Heart left ventricle (tissue), 16 donors: ENCODE measurements around the gene DNAJC10. TPM values are rescaled to one million over a fixed set of nuclear protein-coding genes. Genes with fewer than 3 reads are reported as not detected.
A peak's percentile ranks its signal among the peaks of the same experiment; 100 is the strongest.
"Not testable (repeated sequence)": the region's sequence is repeated elsewhere in the genome, so short reads cannot be mapped to it uniquely, and the experiment has no call there.

ENCODE experiments used
- ATAC-seq, 4 donors: fragments of 200-7000 bp; cut with Tn5 transposase; one replicate each; pipeline ENCODE4 v1.9.1; 2020 to 2022; ENCODE audit warnings: moderate library complexity in 4 of 4, mild to moderate bottlenecking in 3 of 4, moderate number of reproducible peaks in 1 of 4
- DNase-seq, 5 donors: peaks; one replicate each; pipeline ENCODE4 v3.0.0-alpha.2; 2020
- H3K27ac ChIP-seq, 12 donors: fragments of 200-600 bp; sonication (generic) in 4 of 12; one replicate each; pipeline versions ENCODE4 v1.5.0 to v1.8.0; 2016 to 2022; ENCODE audit warnings: mild to moderate bottlenecking in 2 of 12
- H3K27me3 ChIP-seq, 9 donors: fragments of 200-600 bp; sonication (generic) in 2 of 9; one replicate each; pipeline versions ENCODE4 v1.5.1 to v1.8.0; 2016 to 2022; ENCODE audit warnings: mild to moderate bottlenecking in 3 of 9
- H3K36me3 ChIP-seq, 9 donors: fragments of 200-600 bp; sonication (generic) in 2 of 9; one replicate each; pipeline versions ENCODE4 v1.5.0 to v1.8.0; 2018 to 2022; ENCODE audit warnings: mild to moderate bottlenecking in 2 of 9
- H3K4me1 ChIP-seq, 12 donors: fragments of 200-600 bp; sonication (generic) in 4 of 12; one replicate each; pipeline versions ENCODE4 v1.5.0 to v1.8.0; 2016 to 2022; ENCODE audit warnings: mild to moderate bottlenecking in 3 of 12
- H3K4me3 ChIP-seq, 12 donors: fragments of 200-600 bp; sonication (generic) in 4 of 12; one replicate each; pipeline versions ENCODE4 v1.5.0 to v1.8.0; 2017 to 2022; ENCODE audit warnings: mild to moderate bottlenecking in 9 of 12, moderate library complexity in 4 of 12
- H3K9me3 ChIP-seq, 12 donors: fragments of 200-600 bp; sonication (generic) in 4 of 12; one replicate each; pipeline versions ENCODE4 v1.5.0 to v1.8.0; 2016 to 2022; ENCODE audit warnings: mild to moderate bottlenecking in 1 of 12
- CTCF ChIP-seq, 12 donors: fragments of 200-600 bp; sonication (generic) in 4 of 12; IDR thresholded peaks; one replicate each; pipeline versions ENCODE4 v1.5.0 to v1.8.0; 2018 to 2022; ENCODE audit warnings: antibody characterized with exemption in 12 of 12, mild to moderate bottlenecking in 5 of 12
- POLR2A ChIP-seq, 2 donors: fragments of 450-650 bp; IDR thresholded peaks; one replicate each; pipeline ENCODE4 v1.6.1; 2017; ENCODE audit warnings: antibody characterized with exemption in 2 of 2, mild to moderate bottlenecking in 2 of 2, moderate library complexity in 2 of 2
- WGBS, 4 donors: extraction: QIAGEN DNeasy Blood & Tissue Kit in 2 of 4; methylation state at CpG; one replicate each; pipeline versions ENCODE4 v1.1.5 to v1.1.7; 2013 to 2018; 5-methylcytosine and 5-hydroxymethylcytosine counted together
- intact Hi-C, 10 donors: fragments of 100-400 bp; cut with DNase I; formaldehyde crosslinking; loops; one replicate each; pipeline versions ENCODE4 v1.11.1 to v1.14.2; 2022
- polyA plus RNA-seq, 2 donors: library from polyadenylated mRNA; stranded (reverse); fragments of 200-250 nt; gene quantifications; one replicate each; pipeline ENCODE4 v1.2.3, GENCODE V29; 2013
- total RNA-seq, 9 donors: library from RNA; depleted of rRNA in 2 of 9; stranded (reverse); fragments of >200 nt in 2 of 9; fragmentation: NEBNext Ultra II Directional in 3 of 9; extraction: Animal tissue kit (Norgen Biotek cat#: 25700) in 3 of 9; gene quantifications; one replicate each; pipeline versions ENCODE4 v1.1.0 to v1.2.4, GENCODE V29; 2016 to 2023
- donor health status: ischemic (EF 13 %, LVEDD 7.1; RV severe dilation, severe dysfunction).
- donor health status: healthy with polysubstance abuse.
- donor health status: DM: no; HTN: yes; CAD: no.
- donor health status: DM: no; HTN: no; CAD: no.
- donor health status: ischemic (EF 25% LVEDD 6.9; RV normal size, moderate dysfunction).
- donor health status: ischemic (EF 25% LVEDD 5.7; RV mildly dilated, moderate dysfunction).
- donor health status: healthy.
- donor health status: DM: yes; HTN: yes; CAD: no.
- donor health status: ischemic (EF 35%, LVEDD 5.7; RV mildly dilated, moderate dysfunction).
- donor health status: nonischemic (EF 11% LVEDD 7.7; RV severe dilation, severe dysfunction).
- donor health status: DM: yes; HTN: yes; CAD: no.
- donor health status: PGD.
- donor health status: ischemic (EF 29% LVEDD 5.4; RV normal size, mild dysfunction).
- donor health status: nonischemic (EF 23%, LVEDD 6.1; RV moderate dilation, normal function).

The DNAJC10 gene
- total and polyA plus RNA-seq, 11 donors, result 9.8 to 73.5 (median 47.3) TPM

- 0 to 4% (median 1%) methylated on average over 12 of the region's 12 CpGs for WGBS, 4 donors
- DNase-seq (peak in 2 of 5 donors; percentile 20 to 23), ATAC-seq (peak in 1 of 4 donors; percentile 3)
- H3K27me3 ChIP-seq, result no peaks in the 10 kb centered on the region
- H3K4me3 ChIP-seq, result peak overlapping the region; percentile 71 to 98 (median 94)
- H3K4me1 ChIP-seq, result peaks cover 0 to 46% (median 25%) of the 10 kb centered on the region in 12 donors
- intact Hi-C loops, result no loop called here
- H3K9me3 ChIP-seq, result no peaks in the 10 kb centered on the region
- TF ChIP-seq POLR2A (IDR thresholded peaks at IDR 0.05), result no peak
- no peak for TF ChIP-seq CTCF (IDR thresholded peaks at IDR 0.05)
- peak overlapping the region in 11 of 12 donors; percentile 84 to 92 (median 88) for H3K27ac ChIP-seq
- H3K36me3 ChIP-seq, result peaks cover 0 to 25% (median 20%) of the 10 kb centered on the region in 9 donors
These were observed 558 bp downstream of the DNAJC10 start for GRCh38 chr2:182716650-182716979.

DNA sequence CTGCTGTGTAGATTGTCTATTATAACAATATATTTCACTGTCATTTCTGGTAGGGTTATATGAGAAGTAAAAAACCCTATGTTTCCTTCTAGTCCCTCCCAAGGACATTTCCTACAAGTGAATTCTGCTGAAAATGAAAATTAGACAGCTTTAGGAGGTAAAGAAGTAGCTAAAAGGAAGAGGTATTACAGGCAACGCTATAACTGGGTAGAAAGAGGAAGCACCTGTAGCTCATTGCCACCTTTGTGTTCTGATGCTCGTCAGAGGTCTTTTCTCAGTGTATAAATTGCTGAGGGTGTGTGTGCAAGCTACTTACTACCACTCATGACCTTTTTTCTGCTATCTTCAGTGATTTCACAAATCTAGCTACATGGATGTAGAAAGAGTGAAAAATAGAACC, 1.4 kb downstream of the DNAJC10 start:
- Histone ChIP-seq H3K36me3 (peaks cover 0 to 33% (median 27%) of the 10 kb centered on the region in 9 donors), H3K4me3 (peak overlapping the region in 8 of 12 donors; percentile 82 to 97 (median 94)), H3K27ac (peak overlapping the region in 3 of 12 donors; percentile 89 to 91 (median 91)), H3K27me3 (no peaks in the 10 kb centered on the region), H3K9me3 (no peaks in the 10 kb centered on the region), H3K4me1 (peaks cover 0 to 46% (median 25%) of the 10 kb centered on the region in 12 donors)
- TF ChIP-seq POLR2A (IDR thresholded peaks at IDR 0.05) (no peak), CTCF (IDR thresholded peaks at IDR 0.05) (no peak)
- DNase-seq (no peak), ATAC-seq (no peak)
- 31 to 52% (median 47%) methylated on average over 2 of the region's 2 CpGs for WGBS, 4 donors
- intact Hi-C loops, result no loop called here

DNA sequence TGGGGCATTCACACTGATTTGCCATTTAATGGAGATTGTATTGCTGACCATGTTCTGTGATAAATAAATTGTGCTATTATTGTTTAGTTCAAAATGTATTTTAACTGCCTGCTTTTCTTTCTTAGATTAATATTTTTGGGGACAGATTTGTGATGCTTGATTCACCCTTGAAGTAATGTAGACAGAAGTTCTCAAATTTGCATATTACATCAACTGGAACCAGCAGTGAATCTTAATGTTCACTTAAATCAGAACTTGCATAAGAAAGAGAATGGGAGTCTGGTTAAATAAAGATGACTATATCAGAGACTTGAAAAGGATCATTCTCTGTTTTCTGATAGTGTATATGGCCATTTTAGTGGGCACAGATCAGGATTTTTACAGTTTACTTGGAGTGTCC, 1.8 kb downstream of the DNAJC10 start:
- H3K9me3 ChIP-seq, result no peaks in the 10 kb centered on the region
- no peaks in the 10 kb centered on the region for H3K27me3 ChIP-seq
- peak overlapping the region in 1 of 12 donors; percentile 97 for H3K4me3 ChIP-seq
- H3K27ac ChIP-seq, result peak overlapping the region in 1 of 12 donors; percentile 89
- DNase-seq, result no peak
- H3K36me3 ChIP-seq, result peaks cover 0 to 37% (median 31%) of the 10 kb centered on the region in 9 donors
- peaks cover 0 to 46% (median 25%) of the 10 kb centered on the region in 12 donors for H3K4me1 ChIP-seq
- no peak for TF ChIP-seq POLR2A (IDR thresholded peaks at IDR 0.05)
- no peak for TF ChIP-seq CTCF (IDR thresholded peaks at IDR 0.05)
- no peak for ATAC-seq
- intact Hi-C loops, result no loop called here

GRCh38 chr2:182718459-182718858, 2.4 kb downstream of the DNAJC10 start:
- TF ChIP-seq CTCF (IDR thresholded peaks at IDR 0.05) (no peak), POLR2A (IDR thresholded peaks at IDR 0.05) (no peak)
- H3K9me3 ChIP-seq, result no peaks in the 10 kb centered on the region
- H3K4me3 ChIP-seq, result peak overlapping the region in 1 of 12 donors; percentile 0
- 53 to 74% (median 64%) methylated on average over 4 of the region's 4 CpGs for WGBS, 4 donors
- H3K36me3 ChIP-seq, result peaks cover 0 to 43% (median 38%) of the 10 kb centered on the region in 9 donors
- H3K27me3 ChIP-seq, result no peaks in the 10 kb centered on the region
- ATAC-seq (no peak), DNase-seq (no peak)
- intact Hi-C loops, result no loop called here
- peaks cover 0 to 40% (median 25%) of the 10 kb centered on the region in 12 donors for H3K4me1 ChIP-seq
- no peak overlapping the region for H3K27ac ChIP-seq

DNA sequence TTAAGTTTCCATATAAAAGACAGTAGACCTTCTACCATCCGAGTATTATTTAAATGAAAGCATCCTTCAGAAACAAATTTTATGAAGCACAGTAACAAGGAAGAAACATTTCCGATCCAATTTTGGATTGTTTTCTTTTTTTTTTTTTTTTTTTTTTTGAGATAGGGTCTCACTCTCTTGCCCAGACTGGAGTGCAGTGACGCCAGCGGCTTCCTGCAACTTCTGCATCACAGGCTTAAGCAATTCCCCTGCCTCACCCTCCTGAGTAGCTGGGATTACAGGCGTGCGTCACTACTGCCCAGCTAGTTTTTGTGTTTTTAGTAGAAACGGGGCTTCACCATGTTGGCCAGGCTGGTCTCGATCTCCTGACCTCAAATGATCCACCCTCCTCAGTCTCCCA, 3.1 kb downstream of the DNAJC10 start:
- intact Hi-C loops, H3K27ac ChIP-seq, H3K9me3 ChIP-seq, H3K4me3 ChIP-seq, DNase-seq, ATAC-seq, H3K27me3 ChIP-seq: not testable (repeated sequence)
- 91 to 96% (median 92%) methylated on average over 8 of the region's 8 CpGs for WGBS, 4 donors
- Histone ChIP-seq H3K4me1 (peaks cover 0 to 34% (median 25%) of the 10 kb centered on the region in 12 donors), H3K36me3 (peaks cover 0 to 50% (median 44%) of the 10 kb centered on the region in 9 donors)
